H9 (cell line): ENCODE measurements around the gene HNRNPU. TPM values are rescaled to one million over a fixed set of nuclear protein-coding genes. Genes with fewer than 3 reads are reported as not detected.

Experiments
- DNase-seq: peaks from one replicate; pipeline ENCODE4 v3.0.0-alpha.2; 2017
- H2AFZ ChIP-seq: one replicate; pipeline ENCODE4 v1.6.1; 2013; ENCODE audit warnings: mild to moderate bottlenecking, low read length, control low read depth, moderate library complexity
- H2AK5ac ChIP-seq: 2 replicates; pipeline ENCODE4 v1.6.1; 2013; ENCODE audit warnings: low read length, control low read depth, mixed read lengths; ENCODE audit not compliant: insufficient read length
- H2BK120ac ChIP-seq: one replicate; pipeline ENCODE4 v1.6.1; 2013; ENCODE audit warnings: low read depth, mild to moderate bottlenecking, low read length, control low read depth, inconsistent platforms; ENCODE audit not compliant: poor library complexity, severe bottlenecking
- H2BK12ac ChIP-seq: 2 replicates; pipeline ENCODE4 v1.6.1; 2013; ENCODE audit warnings: low read length, control low read depth, mixed read lengths, low read depth; ENCODE audit not compliant: insufficient read length
- H2BK15ac ChIP-seq: 2 replicates; pipeline ENCODE4 v1.6.1; 2013; ENCODE audit warnings: low read depth, low read length, control low read depth
- H2BK20ac ChIP-seq: one replicate; pipeline ENCODE4 v1.6.1; 2013; ENCODE audit warnings: low read depth, mild to moderate bottlenecking, low read length, control low read depth, inconsistent platforms; ENCODE audit not compliant: poor library complexity, severe bottlenecking
- H2BK5ac ChIP-seq: 2 replicates; pipeline ENCODE4 v1.6.1; 2013; ENCODE audit warnings: low read length, control low read depth, mixed read lengths; ENCODE audit not compliant: insufficient read length
- H3K14ac ChIP-seq: 2 replicates; pipeline ENCODE4 v1.6.1; 2013; ENCODE audit warnings: low read length, control low read depth; ENCODE audit not compliant: insufficient read depth
- H3K18ac ChIP-seq: 2 replicates; pipeline ENCODE4 v1.6.1; 2013; ENCODE audit warnings: low read depth, mild to moderate bottlenecking, mixed read lengths, low read length, control low read depth; ENCODE audit not compliant: insufficient read length
- H3K23ac ChIP-seq: 2 replicates; pipeline ENCODE4 v1.6.1; 2013; ENCODE audit warnings: low read length, control low read depth, mixed read lengths, low read depth; ENCODE audit not compliant: insufficient read length
- H3K23me2 ChIP-seq: 2 replicates; pipeline ENCODE4 v1.6.1; 2013; ENCODE audit warnings: low read depth, mild to moderate bottlenecking, mixed read lengths, low read length, control low read depth; ENCODE audit not compliant: insufficient read length, poor library complexity, severe bottlenecking
- H3K27ac ChIP-seq: 2 replicates; pipeline ENCODE4 v1.5.1; 2013; ENCODE audit warnings: low read length, control low read depth, mixed read lengths, low read depth; ENCODE audit not compliant: insufficient read length
- H3K27me3 ChIP-seq: 2 replicates; pipeline ENCODE4 v1.6.1; 2013; ENCODE audit warnings: low read length, control low read depth, inconsistent platforms; ENCODE audit not compliant: insufficient read depth
- H3K4ac ChIP-seq: 2 replicates; pipeline ENCODE4 v1.6.1; 2013; ENCODE audit warnings: low read depth, mild to moderate bottlenecking, control low read depth, inconsistent platforms, low read length, moderate library complexity
- H3K4me1 ChIP-seq: 2 replicates; pipeline ENCODE4 v1.6.1; 2013; ENCODE audit warnings: low read length, control low read depth, inconsistent platforms; ENCODE audit not compliant: insufficient read depth
- H3K4me2 ChIP-seq: 2 replicates; pipeline ENCODE4 v1.6.1; 2013; ENCODE audit warnings: low read length, control low read depth, mixed read lengths; ENCODE audit not compliant: insufficient read length, insufficient read depth
- H3K56ac ChIP-seq: 2 replicates; pipeline ENCODE4 v1.6.1; 2013; ENCODE audit warnings: low read depth, mild to moderate bottlenecking, mixed read lengths, low read length, control low read depth; ENCODE audit not compliant: insufficient read length
- H3K79me1 ChIP-seq: 2 replicates; pipeline ENCODE4 v1.6.1; 2013; ENCODE audit warnings: low read depth, mild to moderate bottlenecking, moderate library complexity, low read length, control low read depth, inconsistent platforms; ENCODE audit not compliant: insufficient read depth, poor library complexity, severe bottlenecking
- H3K79me2 ChIP-seq: 2 replicates; pipeline ENCODE4 v1.6.1; 2013; ENCODE audit warnings: low read length, control low read depth, inconsistent platforms; ENCODE audit not compliant: insufficient read depth
- H3K9ac ChIP-seq: 2 replicates; pipeline ENCODE4 v1.6.1; 2013; ENCODE audit warnings: low read length, control low read depth, mixed read lengths; ENCODE audit not compliant: insufficient read length; ENCODE audit errors: extremely low read depth
- H3K9me3 ChIP-seq: one replicate; pipeline ENCODE4 v1.6.1; 2013; ENCODE audit warnings: low read depth, low read length, inconsistent platforms; ENCODE audit not compliant: control insufficient read depth
- H3T11ph ChIP-seq: one replicate; pipeline ENCODE4 v1.6.1; 2013; ENCODE audit warnings: mild to moderate bottlenecking, low read length, control low read depth, inconsistent platforms
- H4K20me1 ChIP-seq: one replicate; pipeline ENCODE4 v1.6.1; 2013; ENCODE audit not compliant: control insufficient read depth, insufficient read length, insufficient read depth
- H4K5ac ChIP-seq: 2 replicates; pipeline ENCODE4 v1.6.1; 2013; ENCODE audit warnings: low read depth, mild to moderate bottlenecking, mixed read lengths, low read length, control low read depth; ENCODE audit not compliant: insufficient read length
- H4K8ac ChIP-seq: replicated peaks from 2 replicates; pipeline ENCODE4 v1.6.1; 2013; ENCODE audit warnings: low read length, control low read depth, mixed read lengths, low read depth; ENCODE audit not compliant: insufficient read length
- H4K91ac ChIP-seq: 2 replicates; pipeline ENCODE4 v1.6.1; 2013; ENCODE audit warnings: low read depth, mild to moderate bottlenecking, moderate library complexity, mixed read lengths, low read length, control low read depth; ENCODE audit not compliant: insufficient read length
- H3K27ac Mint-ChIP-seq, 3 experiments: 2 replicates in 2 of 3; 3 replicates in 1 of 3; pipeline ENCODE4 v1.8.0; 2020 to 2021; ENCODE audit warnings: mixed read lengths in 3 of 3, mild to moderate bottlenecking in 1 of 3, moderate library complexity in 1 of 3
- H3K27me3 Mint-ChIP-seq: 2 replicates; pipeline ENCODE4 v1.8.0; 2021; ENCODE audit warnings: low read depth, mild to moderate bottlenecking, moderate library complexity, mixed read lengths
- H3K36me3 Mint-ChIP-seq, 3 experiments: 2 replicates in 2 of 3; 3 replicates in 1 of 3; pipeline ENCODE4 v1.8.0; 2020 to 2021; ENCODE audit warnings: low read depth in 3 of 3, mixed read lengths in 3 of 3; ENCODE audit not compliant: insufficient read depth in 1 of 3
- H3K4me1 Mint-ChIP-seq, 2 experiments: 2 replicates each; pipeline ENCODE4 v1.8.0; 2020; ENCODE audit warnings: mixed read lengths in 2 of 2
- H3K4me3 Mint-ChIP-seq, 2 experiments: 2 replicates in 1 of 2; 3 replicates in 1 of 2; pipeline ENCODE4 v1.8.0; 2020 to 2021; ENCODE audit warnings: mild to moderate bottlenecking in 2 of 2, mixed read lengths in 2 of 2, moderate library complexity in 1 of 2
- H3K9me3 Mint-ChIP-seq, 2 experiments: 2 replicates in 1 of 2; 3 replicates in 1 of 2; pipeline ENCODE4 v1.8.0; 2020; ENCODE audit warnings: mild to moderate bottlenecking in 2 of 2, mixed read lengths in 2 of 2, moderate library complexity in 1 of 2
- WGBS: extraction: QIAGEN DNeasy Blood & Tissue Kit; methylation state at CpG from one replicate; pipeline ENCODE4 v1.1.7; 2013; ENCODE audit warnings: missing lambda C conversion rate, low lambda C conversion rate, mixed read lengths; ENCODE audit not compliant: insufficient read length; ENCODE audit errors: extremely low coverage; 5-methylcytosine and 5-hydroxymethylcytosine counted together
- total RNA-seq: library from RNA; stranded (reverse); gene quantifications from 2 replicates; pipeline ENCODE4 v1.2.1, GENCODE V29; 2021
- TF ChIP-seq, protein P1 (sequence below): fragments of 200-600 bp; sonication (generic); conservative IDR thresholded peaks from 3 replicates; pipeline ENCODE4 v1.8.0; 2021; ENCODE audit warnings: antibody characterized with exemption, mild to moderate bottlenecking

Gene HNRNPU
- total RNA-seq, 1 experiment from 2014 or later = 657 TPM

DNA sequence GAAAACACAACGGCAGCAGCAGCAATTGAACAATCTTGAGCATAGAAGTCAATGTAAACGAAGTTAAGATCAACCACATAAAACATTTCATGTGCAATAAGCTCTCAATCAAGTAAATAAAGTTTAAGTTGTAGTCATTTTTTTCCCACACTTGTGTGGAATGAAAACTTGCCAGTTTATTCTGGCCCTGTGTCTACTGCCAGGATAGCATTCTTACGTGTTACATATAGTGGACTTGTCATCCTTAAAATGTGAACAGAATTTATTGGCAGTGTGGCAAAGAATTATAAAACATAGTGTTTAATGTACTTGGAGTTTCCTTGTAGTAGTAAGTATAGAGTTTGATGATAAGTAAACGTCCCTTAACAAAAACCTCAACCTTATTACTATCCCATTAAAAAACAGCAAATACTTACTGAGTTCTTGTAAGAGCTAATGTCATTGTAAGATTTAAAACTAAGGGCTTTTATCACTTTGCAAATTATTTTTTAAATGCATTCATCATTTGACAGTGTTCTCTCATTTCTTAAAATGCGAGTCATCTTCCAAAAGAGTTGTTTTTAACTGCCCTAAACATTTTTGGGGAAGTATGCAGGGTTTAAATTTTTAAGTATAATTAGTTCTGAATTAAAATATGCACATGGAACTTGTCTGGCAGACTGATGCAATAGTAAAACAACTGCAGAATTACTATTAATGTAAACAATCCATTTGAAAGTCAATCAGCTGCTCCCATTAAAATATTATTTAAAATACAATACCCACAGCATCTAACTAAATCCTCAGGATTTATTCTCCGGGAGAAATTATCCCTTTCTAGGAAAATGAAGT is 21.0 kb downstream of the HNRNPU start:
- H3K4ac ChIP-seq = no peak overlapping the region
- no peak overlapping the region for H4K5ac ChIP-seq
- no peaks in the 10 kb centered on the region for H3K79me1 ChIP-seq
- no peaks in the 10 kb centered on the region for H3K79me2 ChIP-seq
- no peak overlapping the region for H3K56ac ChIP-seq
- H3K23ac ChIP-seq = no peak overlapping the region
- H3K4me2 ChIP-seq = no peak overlapping the region
- no peak overlapping the region for H3K4me3 Mint-ChIP-seq
- no peak overlapping the region for H2BK20ac ChIP-seq
- H3K36me3 Mint-ChIP-seq = peaks cover 32 to 87% (median 58%) of the 10 kb centered on the region in 3 experiments; a peak in 6 of 7 replicates
- H3K14ac ChIP-seq = no peak overlapping the region
- no peaks in the 10 kb centered on the region for H3K27me3 Mint-ChIP-seq
- H4K91ac ChIP-seq = no peak overlapping the region
- no peak for DNase-seq
- no peaks in the 10 kb centered on the region for H3K23me2 ChIP-seq
- no peak overlapping the region for H3K27ac ChIP-seq
- H2BK15ac ChIP-seq = no peak overlapping the region
- H2AK5ac ChIP-seq = no peak overlapping the region
- no peak overlapping the region for H2BK120ac ChIP-seq
- no peak overlapping the region for H3K18ac ChIP-seq
- H3K9me3 ChIP-seq = no peaks in the 10 kb centered on the region
- H2AFZ ChIP-seq = no peak overlapping the region
- no peaks in the 10 kb centered on the region for H4K20me1 ChIP-seq
- no peak overlapping the region for H2BK12ac ChIP-seq
- H3K27me3 ChIP-seq = no peaks in the 10 kb centered on the region
- no peaks in the 10 kb centered on the region for H3K9me3 Mint-ChIP-seq
- peak overlapping the region in 1 of 3 experiments; percentile 76; a peak in 2 of 7 replicates for H3K27ac Mint-ChIP-seq
- H3K9ac ChIP-seq = no peak overlapping the region
- H3T11ph ChIP-seq = no peak overlapping the region
- no CpG with 5 or more reads among the region's 6 CpGs for WGBS
- H4K8ac ChIP-seq = no peak overlapping the region
- TF ChIP-seq, protein P1, sequence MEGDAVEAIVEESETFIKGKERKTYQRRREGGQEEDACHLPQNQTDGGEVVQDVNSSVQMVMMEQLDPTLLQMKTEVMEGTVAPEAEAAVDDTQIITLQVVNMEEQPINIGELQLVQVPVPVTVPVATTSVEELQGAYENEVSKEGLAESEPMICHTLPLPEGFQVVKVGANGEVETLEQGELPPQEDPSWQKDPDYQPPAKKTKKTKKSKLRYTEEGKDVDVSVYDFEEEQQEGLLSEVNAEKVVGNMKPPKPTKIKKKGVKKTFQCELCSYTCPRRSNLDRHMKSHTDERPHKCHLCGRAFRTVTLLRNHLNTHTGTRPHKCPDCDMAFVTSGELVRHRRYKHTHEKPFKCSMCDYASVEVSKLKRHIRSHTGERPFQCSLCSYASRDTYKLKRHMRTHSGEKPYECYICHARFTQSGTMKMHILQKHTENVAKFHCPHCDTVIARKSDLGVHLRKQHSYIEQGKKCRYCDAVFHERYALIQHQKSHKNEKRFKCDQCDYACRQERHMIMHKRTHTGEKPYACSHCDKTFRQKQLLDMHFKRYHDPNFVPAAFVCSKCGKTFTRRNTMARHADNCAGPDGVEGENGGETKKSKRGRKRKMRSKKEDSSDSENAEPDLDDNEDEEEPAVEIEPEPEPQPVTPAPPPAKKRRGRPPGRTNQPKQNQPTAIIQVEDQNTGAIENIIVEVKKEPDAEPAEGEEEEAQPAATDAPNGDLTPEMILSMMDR = no peak
- H3K4me1 Mint-ChIP-seq = peaks cover 12 to 14% of the 10 kb centered on the region in 2 experiments
- H3K4me1 ChIP-seq = peaks cover 3% of the 10 kb centered on the region; the same call in 1 of the 2 replicates
- no peak overlapping the region for H2BK5ac ChIP-seq
